Esophagus squamous epithelium (tissue), 5 donors: ENCODE measurements around the gene LARP4B. TPM values are rescaled to one million over a fixed set of nuclear protein-coding genes. Genes with fewer than 3 reads are reported as not detected.

ENCODE experiments used
- DNase-seq: peaks from one replicate; lab custom pipeline; 2025; lab: John Stamatoyannopoulos, UW
- H3K27ac ChIP-seq, 4 donors: fragments of 200-600 bp; sonication (generic); one replicate each; pipeline ENCODE4 v1.5.1; 2016 to 2019; ENCODE audit warnings: mild to moderate bottlenecking in 1 of 4
- H3K27me3 ChIP-seq, 4 donors: fragments of 200-600 bp; sonication (generic); 1 replicate in 3 of 4; 2 replicates in 1 of 4; pipeline versions ENCODE4 v1.5.1 to v1.6.0; 2017 to 2021; ENCODE audit warnings: antibody characterized with exemption in 1 of 4
- H3K36me3 ChIP-seq, 3 donors: fragments of 200-600 bp; sonication (generic); one replicate each; pipeline ENCODE4 v1.5.1; 2016 to 2019
- H3K4me1 ChIP-seq, 3 donors: fragments of 200-600 bp; sonication (generic); one replicate each; pipeline ENCODE4 v1.5.1; 2017 to 2019
- H3K4me3 ChIP-seq, 4 donors: fragments of 200-600 bp; sonication (generic); 1 replicate in 3 of 4; 2 replicates in 1 of 4; pipeline ENCODE4 v1.5.1; 2016 to 2019; ENCODE audit warnings: mild to moderate bottlenecking in 2 of 4, moderate library complexity in 1 of 4
- H3K9me3 ChIP-seq, 3 donors: fragments of 200-600 bp; sonication (generic); one replicate each; pipeline ENCODE4 v1.5.1; 2016 to 2019
- CTCF ChIP-seq, 6 experiments: fragments of 450-650 bp in 4 of 6; fragments of 200-600 bp in 2 of 6; sonication (generic) in 2 of 6; IDR thresholded peaks; one replicate each; pipeline ENCODE4 v1.5.1; 2016 to 2019; ENCODE audit warnings: antibody characterized with exemption in 6 of 6, mild to moderate bottlenecking in 4 of 6, moderate library complexity in 4 of 6
- POLR2A ChIP-seq, 4 donors: fragments of 450-650 bp; IDR thresholded peaks; one replicate each; pipeline ENCODE4 v1.6.1; 2017; ENCODE audit warnings: antibody characterized with exemption in 4 of 4, mild to moderate bottlenecking in 4 of 4, moderate library complexity in 3 of 4
- WGBS, 2 donors: methylation state at CpG; one replicate each; pipeline ENCODE4 v1.1.5; 2018; 5-methylcytosine and 5-hydroxymethylcytosine counted together
- intact Hi-C: fragments of 100-400 bp; cut with DNase I; formaldehyde crosslinking; loops from one replicate; pipeline ENCODE4 v1.15.0; 2022
- total RNA-seq, 4 donors: library from RNA; depleted of rRNA; stranded (reverse); fragments of >200 nt; gene quantifications; one replicate each; pipeline ENCODE4 v1.1.0, GENCODE V29; 2016
- donor health status: DM: yes; HTN: yes; CAD: no.

Gene LARP4B
- total RNA-seq, 4 donors from 2014 or later = 32.7 to 75.5 (median 63.4) TPM

GRCh38 chr10:844552-844951 is 87.0 kb downstream of the LARP4B start:
- 65 to 75% methylated on average over 8 of the region's 8 CpGs for WGBS, 2 donors
- Histone ChIP-seq H3K4me3 (no peak overlapping the region), H3K9me3 (no peaks in the 10 kb centered on the region), H3K27ac (no peak overlapping the region), H3K27me3 (no peaks in the 10 kb centered on the region), H3K4me1 (peaks cover 0 to 13% (median 0%) of the 10 kb centered on the region in 3 donors), H3K36me3 (peaks cover 6 to 83% (median 18%) of the 10 kb centered on the region in 3 donors)
- intact Hi-C loops = no loop called here
- TF ChIP-seq CTCF (IDR thresholded peaks at IDR 0.05) = no peak
- TF ChIP-seq POLR2A (IDR thresholded peaks at IDR 0.05) = no peak
- DNase-seq = no peak

- H3K27me3 ChIP-seq = no peaks in the 10 kb centered on the region
- intact Hi-C loops = no loop called here
- no peak overlapping the region for H3K4me3 ChIP-seq
- no peaks in the 10 kb centered on the region for H3K9me3 ChIP-seq
- peaks cover 6 to 83% (median 18%) of the 10 kb centered on the region in 3 donors for H3K36me3 ChIP-seq
- peaks cover 0 to 13% (median 0%) of the 10 kb centered on the region in 3 donors for H3K4me1 ChIP-seq
- TF ChIP-seq POLR2A (IDR thresholded peaks at IDR 0.05) = no peak
- TF ChIP-seq CTCF (IDR thresholded peaks at IDR 0.05) = no peak
- WGBS, 2 donors = 100% methylated on average over 1 of the region's 1 CpG
- no peak overlapping the region for H3K27ac ChIP-seq
- no peak for DNase-seq
Measured at GRCh38 chr10:843703-844102, 87.8 kb downstream of the LARP4B start.

- intact Hi-C loops = no loop called here
- Histone ChIP-seq H3K4me1 (peaks cover 0 to 13% (median 0%) of the 10 kb centered on the region in 3 donors), H3K9me3 (no peaks in the 10 kb centered on the region), H3K27ac (no peak overlapping the region), H3K4me3 (no peak overlapping the region), H3K27me3 (no peaks in the 10 kb centered on the region), H3K36me3 (peaks cover 6 to 87% (median 18%) of the 10 kb centered on the region in 3 donors)
- no peak for DNase-seq
- 88 to 95% methylated on average over 6 of the region's 6 CpGs for WGBS, 2 donors
- TF ChIP-seq POLR2A (IDR thresholded peaks at IDR 0.05) (no peak), CTCF (IDR thresholded peaks at IDR 0.05) (no peak)
Measured at GRCh38 chr10:842795-843194, 88.7 kb downstream of the LARP4B start.

GRCh38 chr10:841535-841934 is 90.0 kb downstream of the LARP4B start:
- intact Hi-C loops = no loop called here
- Histone ChIP-seq H3K36me3 (peaks cover 6 to 86% (median 18%) of the 10 kb centered on the region in 3 donors), H3K4me1 (peaks cover 0 to 13% (median 0%) of the 10 kb centered on the region in 3 donors), H3K27ac (no peak overlapping the region), H3K9me3 (no peaks in the 10 kb centered on the region), H3K27me3 (no peaks in the 10 kb centered on the region), H3K4me3 (no peak overlapping the region)
- WGBS, 2 donors = 93 to 94% methylated on average over 5 of the region's 5 CpGs
- no peak for TF ChIP-seq POLR2A (IDR thresholded peaks at IDR 0.05)
- TF ChIP-seq CTCF (IDR thresholded peaks at IDR 0.05) = no peak
- DNase-seq = no peak

GRCh38 chr10:839550-840205 is 91.8 kb downstream of the LARP4B start:
- H3K9me3 ChIP-seq = no peaks in the 10 kb centered on the region
- H3K4me3 ChIP-seq = no peak overlapping the region
- H3K4me1 ChIP-seq = no peaks in the 10 kb centered on the region
- intact Hi-C loops = no loop called here
- no peaks in the 10 kb centered on the region for H3K27me3 ChIP-seq
- H3K36me3 ChIP-seq = peaks cover 6 to 99% (median 21%) of the 10 kb centered on the region in 3 donors
- no peak overlapping the region for H3K27ac ChIP-seq
- TF ChIP-seq CTCF (IDR thresholded peaks at IDR 0.05) = no peak
- no peak for TF ChIP-seq POLR2A (IDR thresholded peaks at IDR 0.05)
- DNase-seq = no peak
- WGBS, 2 donors = 81 to 95% methylated on average over 9 of the region's 9 CpGs
